Measurements from ENCODE around the gene HOMER2.
"Not testable (repeated sequence)": the region's sequence is repeated elsewhere in the genome, so short reads cannot be mapped to it uniquely, and the experiment has no call there.

HOMER2 gene

DNA sequence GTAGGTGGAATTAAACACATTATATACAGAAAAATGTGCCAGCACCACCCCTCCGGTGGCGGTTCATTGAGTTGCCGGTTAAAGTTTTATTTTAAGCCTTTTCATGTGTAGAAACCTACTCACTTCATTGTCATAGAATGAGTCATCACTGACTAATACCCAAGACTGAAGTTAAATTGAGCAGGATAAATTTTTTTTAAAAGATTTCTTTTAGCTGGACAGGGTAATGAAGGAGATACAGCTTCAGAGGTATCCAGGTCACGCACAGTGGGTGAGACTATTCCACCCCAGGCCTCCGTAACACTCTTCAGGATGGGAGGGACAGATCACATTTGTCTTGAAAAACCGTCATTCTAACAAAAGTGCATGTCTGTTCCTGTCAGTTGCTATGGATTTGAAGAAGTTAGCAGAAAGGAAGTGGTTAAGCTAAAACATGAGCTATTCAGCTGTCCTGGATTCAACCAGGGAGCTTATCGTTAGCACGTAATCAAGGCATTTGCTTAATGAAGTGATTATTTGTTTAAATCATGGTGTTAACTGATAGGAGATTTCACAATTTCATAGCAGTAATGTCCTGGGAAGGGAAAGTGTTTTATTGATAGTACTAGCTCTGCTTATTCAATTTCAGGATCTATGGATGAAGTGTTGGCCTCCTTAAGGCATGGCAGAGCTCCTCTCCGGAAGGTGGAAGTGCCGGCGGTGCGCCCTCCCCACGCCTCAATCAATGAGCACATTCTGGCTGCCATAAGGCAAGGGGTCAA is 119.7 kb downstream of the HOMER2 start:
- peak in 1 of 2 donors; percentile 22 for DNase-seq (ENCODE audit: low read depth in 2 of 2)

DNA sequence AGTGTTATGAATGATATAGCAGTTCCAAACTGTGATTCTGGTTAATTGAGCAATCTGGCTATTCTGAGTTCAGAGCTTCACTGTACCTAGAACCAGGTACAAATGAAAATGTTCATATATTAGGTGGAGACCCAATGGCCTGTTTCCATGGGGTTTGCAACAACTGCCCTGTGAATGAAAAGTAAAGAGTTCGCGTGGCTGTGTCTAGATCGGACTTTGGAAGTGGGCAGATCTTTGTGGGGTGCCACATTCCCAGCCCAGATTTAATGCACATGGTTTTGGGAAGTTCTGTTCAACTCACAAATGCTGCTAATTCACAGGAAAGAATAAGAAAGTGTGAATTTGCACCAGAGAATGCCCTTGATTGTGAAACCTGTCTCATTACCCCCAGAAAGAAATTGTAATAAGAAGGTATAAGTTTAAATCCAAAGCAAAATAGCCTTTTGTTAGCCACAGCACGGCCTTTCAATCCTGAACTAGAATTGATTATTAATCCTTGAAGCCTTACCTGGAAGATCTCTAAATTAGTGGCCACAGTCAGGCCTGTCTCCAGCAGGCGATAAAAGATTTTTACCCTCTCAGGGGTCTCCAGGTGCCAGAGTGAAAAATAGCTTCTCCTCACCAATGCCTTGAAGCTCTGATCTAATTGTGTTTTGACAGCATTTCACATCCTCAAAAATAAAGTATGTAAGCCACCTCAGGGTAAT is 120.5 kb downstream of the HOMER2 start:
- no peak for DNase-seq (ENCODE audit: low read depth in 2 of 2)

DNA sequence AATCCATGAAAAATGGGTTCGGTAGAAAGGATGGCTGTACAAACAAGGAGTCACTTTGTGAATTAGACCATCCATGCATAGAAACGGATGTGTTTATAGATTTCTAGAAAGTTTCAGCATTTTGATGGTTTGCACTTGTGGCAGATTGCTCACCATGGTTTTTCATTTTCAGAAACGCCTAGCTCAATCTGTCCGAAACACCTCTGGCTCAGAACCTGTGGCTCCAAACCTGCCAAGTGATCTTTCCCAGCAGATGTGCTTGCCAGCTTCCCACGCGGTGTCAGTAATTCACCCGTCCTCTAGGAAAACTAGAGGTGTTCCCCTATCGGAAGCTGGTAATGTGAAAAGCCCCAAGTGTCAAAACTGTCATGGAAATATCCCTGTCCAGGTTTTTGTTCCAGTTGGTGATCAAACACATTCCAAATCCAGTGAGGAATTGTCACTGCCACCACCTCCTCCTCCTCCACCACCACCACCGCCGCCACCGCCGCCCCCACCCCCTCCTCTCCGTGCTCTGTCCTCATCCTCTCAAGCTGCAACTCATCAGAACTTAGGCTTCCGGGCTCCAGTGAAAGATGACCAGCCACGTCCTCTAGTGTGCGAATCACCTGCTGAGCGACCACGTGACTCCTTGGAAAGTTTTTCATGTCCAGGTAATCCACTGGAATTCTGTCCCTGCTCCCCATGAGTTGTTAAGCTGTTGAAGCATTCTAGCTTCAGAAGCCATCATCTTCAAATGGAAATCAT is 121.9 kb downstream of the HOMER2 start:
- DNase-seq (ENCODE audit: low read depth in 2 of 2), result no peak

- DNase-seq (ENCODE audit: low read depth in 2 of 2), result no peak
Observed at GRCh38 chr15:82829234-82829633, 123.3 kb downstream of the HOMER2 start.

- no peak for DNase-seq (ENCODE audit: low read depth in 2 of 2)
Observed at GRCh38 chr15:82828075-82828474, 124.4 kb downstream of the HOMER2 start.

GRCh38 chr15:82823049-82823448 is 129.5 kb downstream of the HOMER2 start:
- DNase-seq (ENCODE audit: low read depth in 2 of 2), result no peak

DNA sequence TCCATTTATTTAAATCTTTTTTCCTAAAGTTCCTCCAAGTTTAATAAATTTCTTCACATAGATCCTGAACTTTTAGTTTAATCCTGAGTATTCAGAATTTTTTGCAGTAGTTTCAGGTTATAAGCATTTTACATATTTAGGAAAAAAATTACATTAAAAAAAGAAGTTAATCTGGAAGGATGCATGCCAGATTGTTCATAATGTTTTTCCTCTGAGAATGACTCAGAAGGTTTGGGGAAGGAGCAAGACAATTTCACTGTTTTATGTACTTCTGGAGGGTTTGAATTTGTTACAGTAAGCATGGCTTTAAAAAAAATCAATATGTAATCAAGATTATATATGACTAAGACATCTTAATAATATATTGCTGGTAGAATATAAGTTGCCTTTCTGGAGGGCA is 130.7 kb downstream of the HOMER2 start:
- not testable (repeated sequence) for DNase-seq (ENCODE audit: low read depth in 2 of 2)

- not testable (repeated sequence) for DNase-seq (ENCODE audit: low read depth in 2 of 2)
Observed at GRCh38 chr15:82821396-82821795, 131.1 kb downstream of the HOMER2 start.

DNA sequence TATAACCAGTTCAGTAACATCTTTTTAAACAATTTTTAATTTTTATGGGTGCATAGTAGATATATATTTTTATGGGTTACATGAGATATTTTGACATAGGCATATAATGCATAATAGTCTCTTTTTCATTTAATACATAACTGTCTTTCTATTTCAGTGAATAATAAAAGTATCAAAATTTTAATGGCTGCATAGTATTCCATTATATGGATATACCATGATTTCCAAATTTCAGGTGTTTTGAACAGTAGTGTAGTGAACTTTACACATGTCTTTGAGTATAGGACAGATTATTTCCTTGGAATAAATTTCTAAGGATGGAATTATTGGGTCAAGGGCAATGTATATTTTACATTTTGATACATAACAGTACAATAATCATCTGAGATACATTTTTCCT is 132.4 kb downstream of the HOMER2 start:
- DNase-seq (ENCODE audit: low read depth in 2 of 2), result no peak

DNA sequence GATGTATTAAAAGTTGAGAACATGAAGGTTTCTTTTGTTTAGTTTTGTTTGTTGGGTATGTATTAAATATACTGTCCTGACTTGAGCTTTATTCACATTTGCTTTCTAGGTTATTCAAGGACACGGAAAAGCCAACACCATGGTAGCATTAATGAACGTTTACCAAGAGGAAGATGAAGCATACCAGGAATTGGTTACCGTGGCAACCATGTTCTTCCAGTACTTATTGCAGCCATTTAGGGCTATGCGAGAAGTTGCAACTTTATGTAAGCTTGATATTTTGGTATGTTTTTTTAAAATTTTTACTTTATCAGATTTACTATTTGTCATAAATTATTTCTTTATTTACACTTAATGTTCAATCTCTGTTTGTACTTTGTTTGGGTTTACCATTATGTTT is 139.5 kb downstream of the HOMER2 start:
- no peak for DNase-seq (ENCODE audit: low read depth in 2 of 2)

- peak; percentile 5 to 32 for DNase-seq (ENCODE audit: low read depth in 2 of 2)
Observed at GRCh38 chr15:82810890-82811426, 141.6 kb downstream of the HOMER2 start.

GRCh38 chr15:82810061-82810889 is 142.2 kb downstream of the HOMER2 start:
- DNase-seq (ENCODE audit: low read depth in 2 of 2), result peak in 1 of 2 donors; percentile 15

- peak; percentile 89 to 91 for DNase-seq (ENCODE audit: low read depth in 2 of 2)
Observed at GRCh38 chr15:82809308-82810060, 143.0 kb downstream of the HOMER2 start, which contains the start of gene WHAMM. Gene WHAMM, plus strand, starts transcription at chr15:82809628. Its CDS starts 99 bp downstream, at chr15:82809727.

GRCh38 chr15:82808634-82809041 is 143.9 kb downstream of the HOMER2 start:
- no peak for DNase-seq (ENCODE audit: low read depth in 2 of 2)

- no peak for DNase-seq (ENCODE audit: low read depth in 2 of 2)
Observed at GRCh38 chr15:82807920-82808633, 144.4 kb downstream of the HOMER2 start.

GRCh38 chr15:82805994-82806406 is 146.5 kb downstream of the HOMER2 start, which contains the start of gene FSD2:
Gene FSD2, minus strand, starts transcription at chr15:82806069. Its CDS starts 18,679 bp downstream, at chr15:82787390.
- DNase-seq (ENCODE audit: low read depth in 2 of 2), result no peak

GRCh38 chr15:82804575-82804949 is 148.0 kb downstream of the HOMER2 start:
- DNase-seq (ENCODE audit: low read depth in 2 of 2), result no peak

DNA sequence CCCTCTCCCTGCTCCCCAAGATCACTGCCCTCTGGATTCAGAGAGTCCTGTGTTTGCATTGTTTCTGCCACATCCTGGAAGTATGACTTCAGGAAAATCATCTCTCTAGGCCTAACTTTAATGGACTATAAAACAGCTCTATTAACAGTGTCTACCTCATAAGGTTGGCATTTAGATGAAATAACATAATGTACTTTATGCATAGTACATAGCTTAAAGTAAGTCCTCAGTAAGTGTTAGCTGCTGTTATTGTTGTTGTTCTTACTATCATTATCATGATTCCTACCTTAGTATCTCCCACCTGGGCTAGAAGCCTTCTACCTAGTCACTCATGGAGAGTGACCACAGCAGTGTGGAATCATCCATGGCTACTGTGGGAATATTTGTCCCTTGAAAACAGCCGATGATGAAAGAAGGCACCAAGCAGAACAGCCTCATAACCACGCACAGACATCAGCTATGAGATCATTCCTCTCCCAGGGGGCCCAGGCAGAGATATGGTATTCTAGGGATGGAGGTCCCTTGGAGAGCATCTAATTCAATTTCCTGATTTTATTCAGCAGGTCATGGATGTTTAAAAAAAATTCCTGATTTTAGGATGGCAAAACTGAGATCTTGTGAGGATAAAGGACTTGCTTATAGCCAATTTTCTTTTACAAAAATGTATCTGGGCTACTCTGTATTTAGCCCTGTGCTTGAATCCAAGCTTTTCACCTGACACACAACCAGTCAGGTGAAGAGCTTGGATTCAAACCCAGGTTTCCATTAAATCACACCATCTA is 148.5 kb downstream of the HOMER2 start:
- DNase-seq (ENCODE audit: low read depth in 2 of 2), result no peak

- no peak for DNase-seq (ENCODE audit: low read depth in 2 of 2)
Observed at GRCh38 chr15:82802497-82802896, 150.0 kb downstream of the HOMER2 start.

All from activated CD4-positive, alpha-beta T cell treated with anti-CD3 and anti-CD28 coated beads for 24 hours (primary cell).